ENCODE data around the gene AGPAT1. TPM values are rescaled to one million over a fixed set of nuclear protein-coding genes. Genes with fewer than 3 reads are reported as not detected.
A peak's percentile ranks its signal among the peaks of the same experiment; 100 is the strongest.
"Not testable (repeated sequence)": the region's sequence is repeated elsewhere in the genome, so short reads cannot be mapped to it uniquely, and the experiment has no call there.

Gene AGPAT1
- total and polyA plus RNA-seq, 2 experiments from 2014 or later: 69.6 to 128 TPM

- DNase-seq (ENCODE audit: low read depth in 1 of 2, low spot score in 1 of 2): no peak
- Histone ChIP-seq H3K4me3 (no peak overlapping the region), H3K9me3 (ENCODE audit: low read depth) (no peaks in the 10 kb centered on the region), H3K27me3 (peaks cover 30% of the 10 kb centered on the region), H3K27ac (no peak overlapping the region), H3K36me3 (no peaks in the 10 kb centered on the region), H3K4me1 (ENCODE audit: low read depth) (peaks cover 17% of the 10 kb centered on the region)
- TF ChIP-seq CTCF (IDR thresholded peaks at IDR 0.05; ENCODE audit: low read depth, low read length): no peak
These were observed 28.3 kb downstream of the AGPAT1 start for GRCh38 chr6:32147401-32148132.

GRCh38 chr6:32146687-32147086, 29.2 kb downstream of the AGPAT1 start:
- no peaks in the 10 kb centered on the region for H3K36me3 ChIP-seq
- peak overlapping the region; percentile 64 for H3K27ac ChIP-seq
- H3K4me1 ChIP-seq (ENCODE audit: low read depth): peaks cover 10% of the 10 kb centered on the region
- H3K27me3 ChIP-seq: peaks cover 30% of the 10 kb centered on the region
- no peak overlapping the region for H3K4me3 ChIP-seq
- TF ChIP-seq CTCF (IDR thresholded peaks at IDR 0.05; ENCODE audit: low read depth, low read length): no peak
- H3K9me3 ChIP-seq (ENCODE audit: low read depth): no peaks in the 10 kb centered on the region
- DNase-seq (ENCODE audit: low read depth in 1 of 2, low spot score in 1 of 2): peak in 1 of 2 donors; percentile 11

- H3K4me1 ChIP-seq (ENCODE audit: low read depth): peaks cover 10% of the 10 kb centered on the region
- no peak overlapping the region for H3K4me3 ChIP-seq
- H3K27me3 ChIP-seq: peaks cover 26% of the 10 kb centered on the region
- no peak for TF ChIP-seq CTCF (IDR thresholded peaks at IDR 0.05; ENCODE audit: low read depth, low read length)
- peak in 1 of 2 donors; percentile 33 for DNase-seq (ENCODE audit: low read depth in 1 of 2, low spot score in 1 of 2)
- H3K36me3 ChIP-seq: no peaks in the 10 kb centered on the region
- peak overlapping the region; percentile 64 for H3K27ac ChIP-seq
- no peaks in the 10 kb centered on the region for H3K9me3 ChIP-seq (ENCODE audit: low read depth)
These were observed 29.6 kb downstream of the AGPAT1 start for GRCh38 chr6:32146287-32146686.

GRCh38 chr6:32144238-32144637, 31.6 kb downstream of the AGPAT1 start:
- not testable (repeated sequence) for H3K4me3 ChIP-seq; H3K9me3 ChIP-seq (ENCODE audit: low read depth); H3K27me3 ChIP-seq; H3K27ac ChIP-seq; H3K36me3 ChIP-seq; DNase-seq (ENCODE audit: low read depth in 1 of 2, low spot score in 1 of 2)
- peaks cover 10% of the 10 kb centered on the region for H3K4me1 ChIP-seq (ENCODE audit: low read depth)

- TF ChIP-seq CTCF (IDR thresholded peaks at IDR 0.05; ENCODE audit: low read depth, low read length): no peak
- H3K27ac ChIP-seq: peak overlapping the region; percentile 89
- no peak overlapping the region for H3K4me3 ChIP-seq
- DNase-seq (ENCODE audit: low read depth in 1 of 2, low spot score in 1 of 2): no peak
- no peaks in the 10 kb centered on the region for H3K27me3 ChIP-seq
- no peaks in the 10 kb centered on the region for H3K4me1 ChIP-seq (ENCODE audit: low read depth)
- no peaks in the 10 kb centered on the region for H3K36me3 ChIP-seq
- H3K9me3 ChIP-seq (ENCODE audit: low read depth): no peaks in the 10 kb centered on the region
These were observed 35.4 kb downstream of the AGPAT1 start for GRCh38 chr6:32140420-32141046.

- Histone ChIP-seq H3K27ac (peak overlapping the region; percentile 89), H3K27me3 (no peaks in the 10 kb centered on the region), H3K36me3 (no peaks in the 10 kb centered on the region), H3K4me1 (ENCODE audit: low read depth) (no peaks in the 10 kb centered on the region), H3K9me3 (ENCODE audit: low read depth) (no peaks in the 10 kb centered on the region), H3K4me3 (no peak overlapping the region)
- peak in 1 of 2 donors; percentile 41 for DNase-seq (ENCODE audit: low read depth in 1 of 2, low spot score in 1 of 2)
- TF ChIP-seq CTCF (IDR thresholded peaks at IDR 0.05; ENCODE audit: low read depth, low read length): no peak
These were observed 36.3 kb downstream of the AGPAT1 start for GRCh38 chr6:32139590-32139989.

All from cardiac muscle cell (in vitro differentiated cells and primary cell).